ENCODE results near the gene HS3ST1.

The HS3ST1 gene

GRCh38 chr4:11436673-11437072 is 8.0 kb upstream of the HS3ST1 start:
- no peak for DNase-seq (ENCODE audit: low read depth)
- H3K4me3 ChIP-seq (ENCODE audit: low read depth, low read length) = no peak overlapping the region

GRCh38 chr4:11436084-11436483 is 7.4 kb upstream of the HS3ST1 start:
- no peak overlapping the region for H3K4me3 ChIP-seq (ENCODE audit: low read depth, low read length)
- DNase-seq (ENCODE audit: low read depth) = no peak
- TF ChIP-seq, protein P1, sequence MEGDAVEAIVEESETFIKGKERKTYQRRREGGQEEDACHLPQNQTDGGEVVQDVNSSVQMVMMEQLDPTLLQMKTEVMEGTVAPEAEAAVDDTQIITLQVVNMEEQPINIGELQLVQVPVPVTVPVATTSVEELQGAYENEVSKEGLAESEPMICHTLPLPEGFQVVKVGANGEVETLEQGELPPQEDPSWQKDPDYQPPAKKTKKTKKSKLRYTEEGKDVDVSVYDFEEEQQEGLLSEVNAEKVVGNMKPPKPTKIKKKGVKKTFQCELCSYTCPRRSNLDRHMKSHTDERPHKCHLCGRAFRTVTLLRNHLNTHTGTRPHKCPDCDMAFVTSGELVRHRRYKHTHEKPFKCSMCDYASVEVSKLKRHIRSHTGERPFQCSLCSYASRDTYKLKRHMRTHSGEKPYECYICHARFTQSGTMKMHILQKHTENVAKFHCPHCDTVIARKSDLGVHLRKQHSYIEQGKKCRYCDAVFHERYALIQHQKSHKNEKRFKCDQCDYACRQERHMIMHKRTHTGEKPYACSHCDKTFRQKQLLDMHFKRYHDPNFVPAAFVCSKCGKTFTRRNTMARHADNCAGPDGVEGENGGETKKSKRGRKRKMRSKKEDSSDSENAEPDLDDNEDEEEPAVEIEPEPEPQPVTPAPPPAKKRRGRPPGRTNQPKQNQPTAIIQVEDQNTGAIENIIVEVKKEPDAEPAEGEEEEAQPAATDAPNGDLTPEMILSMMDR (IDR thresholded peaks at IDR 0.05; ENCODE audit: control insufficient read depth, extremely low read depth, insufficient read depth) = no peak

More at GRCh38 chr4:11436673-11437072, 8.0 kb upstream of the HS3ST1 start:
- TF ChIP-seq, protein P1 (IDR thresholded peaks at IDR 0.05; ENCODE audit: control insufficient read depth, extremely low read depth, insufficient read depth) = no peak

DNA sequence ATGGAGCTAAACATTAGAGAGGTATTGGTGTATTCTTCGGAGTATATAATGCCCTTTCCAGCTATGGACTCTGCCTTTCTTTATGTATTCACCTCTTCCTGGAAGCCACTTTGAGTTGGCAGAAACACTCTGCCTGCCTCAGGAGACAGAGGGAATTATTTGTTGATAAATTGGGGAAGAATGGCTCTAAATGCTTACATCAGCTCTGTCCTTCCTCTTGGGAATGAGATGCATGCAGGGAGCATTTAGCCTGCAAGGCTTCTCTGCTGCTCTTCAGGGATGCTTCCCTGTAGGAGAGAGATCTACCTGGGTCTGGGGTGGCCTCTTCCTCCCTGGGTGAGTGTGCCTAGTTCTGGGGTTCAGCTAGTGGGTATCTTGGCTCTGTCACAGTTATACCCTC is 6.9 kb upstream of the HS3ST1 start:
- no peak for DNase-seq (ENCODE audit: low read depth)
- TF ChIP-seq, protein P1 (IDR thresholded peaks at IDR 0.05; ENCODE audit: control insufficient read depth, extremely low read depth, insufficient read depth) = no peak
- no peak overlapping the region for H3K4me3 ChIP-seq (ENCODE audit: low read depth, low read length)

DNA sequence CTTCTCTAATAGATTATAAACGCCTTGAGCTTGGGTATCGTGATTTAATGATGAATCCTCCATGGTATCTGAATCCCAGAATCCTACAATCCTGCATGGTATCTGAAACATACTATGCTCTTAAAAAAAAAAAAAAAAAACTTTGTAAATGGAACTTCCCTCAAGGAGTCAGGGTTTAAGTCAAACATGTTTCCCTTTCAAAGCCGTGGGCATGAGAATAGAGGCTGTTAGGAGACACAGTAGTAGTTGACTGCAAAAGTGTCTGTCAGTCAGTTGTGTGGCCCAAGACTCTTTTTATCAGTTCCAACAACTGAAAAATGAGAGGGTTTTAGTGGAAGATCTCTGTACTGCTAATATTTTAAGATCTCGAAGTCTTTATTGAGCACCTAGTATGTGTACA is 2.4 kb upstream of the HS3ST1 start:
- no peak overlapping the region for H3K4me3 ChIP-seq (ENCODE audit: low read depth, low read length)
- TF ChIP-seq, protein P1 (IDR thresholded peaks at IDR 0.05; ENCODE audit: control insufficient read depth, extremely low read depth, insufficient read depth) = no peak
- no peak for DNase-seq (ENCODE audit: low read depth)

DNA sequence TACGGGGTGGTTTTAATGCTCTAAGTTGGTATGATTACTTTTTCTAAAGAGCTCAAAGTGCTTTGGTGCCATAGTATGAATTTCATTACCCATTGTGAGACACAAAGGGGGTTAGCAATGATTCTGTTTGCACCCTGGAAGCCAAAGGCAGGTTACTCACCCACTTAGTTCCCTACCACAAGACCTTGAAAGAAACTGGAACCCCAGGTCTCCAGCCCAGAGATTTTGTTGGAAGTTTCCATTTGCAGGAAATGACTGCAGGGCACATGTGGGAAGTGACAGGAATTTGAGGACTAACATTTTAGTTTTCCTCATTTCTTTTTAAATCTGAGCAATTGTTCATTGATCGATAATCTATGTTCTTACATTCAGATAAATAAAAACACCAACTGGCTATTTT is 1.8 kb upstream of the HS3ST1 start:
- no peak overlapping the region for H3K4me3 ChIP-seq (ENCODE audit: low read depth, low read length)

GRCh38 chr4:11429699-11430045 is 978 bp upstream of the HS3ST1 start:
- TF ChIP-seq, protein P1 (IDR thresholded peaks at IDR 0.05; ENCODE audit: control insufficient read depth, extremely low read depth, insufficient read depth) = no peak
- peak overlapping the region; percentile 72 for H3K4me3 ChIP-seq (ENCODE audit: low read depth, low read length)
- DNase-seq (ENCODE audit: low read depth) = no peak

More for the DNA sequence above, 1.8 kb upstream of the HS3ST1 start:
- DNase-seq (ENCODE audit: low read depth) = no peak
- TF ChIP-seq, protein P1 (IDR thresholded peaks at IDR 0.05; ENCODE audit: control insufficient read depth, extremely low read depth, insufficient read depth) = no peak

DNA sequence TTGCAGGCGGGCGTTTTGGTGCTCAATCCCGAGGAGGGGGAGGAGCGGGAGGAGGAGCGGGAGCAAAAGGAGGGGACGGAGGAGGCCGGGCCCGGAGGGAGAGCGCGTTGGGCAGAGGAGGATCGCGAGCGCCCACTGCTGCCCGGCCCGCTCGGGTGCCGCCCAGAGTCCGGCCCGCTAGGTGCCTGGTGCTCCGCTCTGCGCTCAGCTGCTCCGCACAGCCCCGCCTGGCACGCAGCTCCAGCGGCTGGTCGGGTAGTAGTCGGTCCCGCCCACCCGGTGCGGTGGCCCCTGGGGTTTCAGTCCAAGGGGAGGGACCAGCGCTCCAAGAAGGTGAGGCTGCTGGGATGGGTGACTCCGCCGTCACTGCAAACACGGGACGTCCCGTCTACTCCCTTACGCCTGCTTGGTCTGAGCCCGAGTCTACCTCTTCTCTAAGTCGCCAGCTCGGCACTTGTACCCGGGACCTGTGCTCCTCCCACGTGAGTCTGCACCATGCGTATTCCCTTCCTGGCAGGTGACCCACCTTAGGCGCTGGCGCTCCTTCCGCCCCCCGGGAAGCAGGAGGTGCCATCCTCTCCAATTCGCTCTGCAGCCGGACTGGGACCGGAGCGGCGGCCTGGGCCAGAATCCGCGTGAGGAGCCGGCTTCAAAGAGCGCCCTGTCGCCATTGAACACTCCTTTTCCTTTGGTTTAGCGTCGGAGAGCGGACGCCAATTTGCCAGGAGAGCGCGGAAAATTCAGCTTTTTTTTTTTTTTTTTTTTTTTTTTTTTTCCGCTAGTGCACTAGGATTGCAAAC is 405 bp upstream of the HS3ST1 start:
- TF ChIP-seq, protein P1 (IDR thresholded peaks at IDR 0.05; ENCODE audit: control insufficient read depth, extremely low read depth, insufficient read depth) = peak; percentile 87
- peak overlapping the region; percentile 72 for H3K4me3 ChIP-seq (ENCODE audit: low read depth, low read length)
- DNase-seq (ENCODE audit: low read depth) = peak; percentile 87
